ENCODE results near the gene AATF. TPM values are rescaled to one million over a fixed set of nuclear protein-coding genes. Genes with fewer than 3 reads are reported as not detected.
A peak's percentile ranks its signal among the peaks of the same experiment; 100 is the strongest.

AATF gene
- total and polyA plus RNA-seq, 2 of the 8 experiments (the other 6 are each of a cell fraction or from before 2014, with no cell fraction given) = 20.1 to 62.8 TPM

DNA sequence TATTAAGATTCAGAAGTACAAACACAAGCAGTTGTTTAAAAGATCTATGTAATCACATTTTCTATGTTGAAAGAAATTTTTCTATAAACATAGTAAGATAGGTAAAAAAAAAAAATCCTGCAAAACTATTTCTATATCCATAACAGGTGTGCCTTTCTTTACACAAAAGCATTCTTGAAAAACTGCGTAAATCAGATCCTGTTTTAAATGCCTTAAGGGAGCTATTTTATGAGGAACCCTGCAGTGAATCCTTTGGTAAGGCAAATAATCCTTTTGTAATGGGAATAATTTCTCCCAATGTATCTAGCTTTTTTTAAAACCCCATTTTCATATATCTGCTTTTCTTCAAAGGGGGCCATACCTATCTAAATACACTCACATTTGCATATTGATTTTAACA is 157.3 kb downstream of the AATF start:
- Histone ChIP-seq H3K9me3 (ENCODE audit: insufficient read depth in 2 of 2, low read depth in 1 of 2, low read length in 1 of 2) (no peaks in the 10 kb centered on the region), H3K4me3 (ENCODE audit: extremely low read depth in 1 of 4, insufficient read depth in 2 of 4, low read depth in 3 of 4, low read length in 4 of 4) (peak overlapping the region in 1 of 4 experiments; percentile 32; a peak in 1 of 8 replicates), H2BK5ac (ENCODE audit: low read depth, low read length) (no peak overlapping the region), H3K23ac (ENCODE audit: insufficient read length) (no peak overlapping the region), H2AK5ac (ENCODE audit: low read depth, low read length) (no peak overlapping the region), H3K27me3 (replicated peaks in 1 of 4; ENCODE audit: control insufficient read depth in 3 of 4, extremely low read depth in 1 of 4, insufficient read depth in 3 of 4, low read length in 3 of 4) (no peaks in the 10 kb centered on the region), H3K9ac (replicated peaks in 1 of 4; ENCODE audit: extremely low read depth in 1 of 4, low read depth in 3 of 4, low read length in 3 of 4) (no peak overlapping the region), H3K36me3 (ENCODE audit: control insufficient read depth in 2 of 4, insufficient read depth in 4 of 4, low read length in 3 of 4) (peaks cover 3 to 22% (median 5%) of the 10 kb centered on the region in 4 experiments; a peak in 7 of 8 replicates), H3K4me2 (ENCODE audit: insufficient read depth in 1 of 2, low read depth in 2 of 2, low read length in 2 of 2) (peak overlapping the region in 1 of 2 experiments; percentile 45), H3K4ac (replicated peaks; ENCODE audit: insufficient read length, low read depth, low read length) (no peak overlapping the region), H2BK120ac (replicated peaks; ENCODE audit: low read depth, low read length) (no peak overlapping the region), H4K8ac (ENCODE audit: extremely low read depth, insufficient read depth, low read length) (no peak overlapping the region), H4K91ac (replicated peaks; ENCODE audit: insufficient read length, low read length) (no peak overlapping the region), H3K4me1 (replicated peaks in 1 of 4; ENCODE audit: control insufficient read depth in 3 of 4, insufficient read depth in 4 of 4, low read length in 3 of 4) (peaks cover 13 to 26% (median 23%) of the 10 kb centered on the region in 4 experiments), H3K27ac (ENCODE audit: low read depth, low read length) (no peak overlapping the region), H3K79me1 (ENCODE audit: low read depth, low read length) (0 out of 2 replicates have a peak, but pooled peaks cover 2% of the 10 kb centered on the region), H2BK20ac (ENCODE audit: low read length) (no peak overlapping the region), H3K14ac (ENCODE audit: insufficient read length) (no peak overlapping the region), H2BK12ac (ENCODE audit: low read depth, low read length) (no peak overlapping the region), H3K23me2 (ENCODE audit: low read depth, low read length) (0 out of 2 replicates have a peak, but pooled peaks cover 1% of the 10 kb centered on the region), H4K20me1 (replicated peaks in 1 of 2; ENCODE audit: control insufficient read depth in 1 of 2, insufficient read depth in 2 of 2, low read length in 2 of 2) (no peaks in the 10 kb centered on the region), H3K18ac (ENCODE audit: extremely low read depth, low read length) (no peak overlapping the region; the same call in 1 of the 2 replicates), H3K56ac (replicated peaks; ENCODE audit: insufficient read length, low read depth, low read length) (no peak overlapping the region), H4K5ac (ENCODE audit: insufficient read length, low read depth, low read length) (peak overlapping the region; percentile 44), H3K79me2 (ENCODE audit: control insufficient read depth in 1 of 2, insufficient read depth in 2 of 2, low read length in 2 of 2) (no peaks in the 10 kb centered on the region), H2AFZ (ENCODE audit: low read length) (no peak overlapping the region), H2BK15ac (ENCODE audit: low read length) (no peak overlapping the region)
- ChIA-PET POLR2A (ENCODE audit: partially characterized antibody) (interaction anchor here (1.0 to 2.5 kb wide), 5 partner anchors 8 to 39 kb away, joined by 3 to 7 read pairs (median 4); no protein-coding TSS in a partner anchor), CTCF (ENCODE audit: partially characterized antibody) (interaction anchor here (1.1 kb wide), 1 partner anchor 59 kb away, joined by 3 read pairs; no protein-coding TSS in a partner anchor)
- 7% methylated on average over 1 of the region's 1 CpG; no CpG with 5 or more reads in 1 of the 2 experiments for WGBS, 2 experiments (ENCODE audit: extremely low coverage in 1 of 2, insufficient coverage in 1 of 2, insufficient read length in 1 of 2, insufficient replicate concordance in 2 of 2, low coverage in 1 of 2, low lambda C conversion rate in 2 of 2, missing lambda C conversion rate in 1 of 2)
- no peak for FAIRE-seq
- no peak for DNase-seq (ENCODE audit: low read depth in 1 of 2, low spot score in 2 of 2)
- TF ChIP-seq SIX5 (IDR thresholded peaks at IDR 0.05; ENCODE audit: low read depth, low read length) = no peak

Measured in H1 (cell line).